ENCODE results near the gene SF1. TPM values are rescaled to one million over a fixed set of nuclear protein-coding genes. Genes with fewer than 3 reads are reported as not detected.

The SF1 gene
- total RNA-seq, 1 experiment from 2014 or later = 360 TPM

- no TSS peak for BruUV-seq (replicated peaks)
- no peak overlapping the region for H3K4me3 ChIP-seq (ENCODE audit: low read depth in 2 of 2, low read length in 2 of 2)
- H3K4me1 ChIP-seq (ENCODE audit: control insufficient read depth, insufficient read depth, low read length) = peaks cover 13% of the 10 kb centered on the region
- ChIA-PET CTCF (interaction anchor here (0.6 kb wide), 1 partner anchor 11 kb away, joined by 10 read pairs; no protein-coding TSS in a partner anchor), POLR2A (interaction anchor here (0.6 to 0.8 kb wide), 4 partner anchors 223 to 880 kb away, joined by 3 to 5 read pairs (median 4); no protein-coding TSS in a partner anchor)
- ATAC-seq (no peak), DNase-seq (ENCODE audit: low read depth, low spot score) (no peak)
- TF ChIP-seq, protein P1, sequence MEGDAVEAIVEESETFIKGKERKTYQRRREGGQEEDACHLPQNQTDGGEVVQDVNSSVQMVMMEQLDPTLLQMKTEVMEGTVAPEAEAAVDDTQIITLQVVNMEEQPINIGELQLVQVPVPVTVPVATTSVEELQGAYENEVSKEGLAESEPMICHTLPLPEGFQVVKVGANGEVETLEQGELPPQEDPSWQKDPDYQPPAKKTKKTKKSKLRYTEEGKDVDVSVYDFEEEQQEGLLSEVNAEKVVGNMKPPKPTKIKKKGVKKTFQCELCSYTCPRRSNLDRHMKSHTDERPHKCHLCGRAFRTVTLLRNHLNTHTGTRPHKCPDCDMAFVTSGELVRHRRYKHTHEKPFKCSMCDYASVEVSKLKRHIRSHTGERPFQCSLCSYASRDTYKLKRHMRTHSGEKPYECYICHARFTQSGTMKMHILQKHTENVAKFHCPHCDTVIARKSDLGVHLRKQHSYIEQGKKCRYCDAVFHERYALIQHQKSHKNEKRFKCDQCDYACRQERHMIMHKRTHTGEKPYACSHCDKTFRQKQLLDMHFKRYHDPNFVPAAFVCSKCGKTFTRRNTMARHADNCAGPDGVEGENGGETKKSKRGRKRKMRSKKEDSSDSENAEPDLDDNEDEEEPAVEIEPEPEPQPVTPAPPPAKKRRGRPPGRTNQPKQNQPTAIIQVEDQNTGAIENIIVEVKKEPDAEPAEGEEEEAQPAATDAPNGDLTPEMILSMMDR (IDR thresholded peaks at IDR 0.05) = no peak
- TF ChIP-seq SIN3A (IDR thresholded peaks at IDR 0.05; ENCODE audit: borderline replicate concordance, insufficient read depth, low read depth, low read length) (no peak), POLR2AphosphoS5 (IDR thresholded peaks at IDR 0.05; ENCODE audit: low read depth, low read length) (no peak), TCF7L2 (IDR thresholded peaks at IDR 0.05; ENCODE audit: low read depth, low read length) (no peak)
- TF ChIP-seq, protein P2, sequence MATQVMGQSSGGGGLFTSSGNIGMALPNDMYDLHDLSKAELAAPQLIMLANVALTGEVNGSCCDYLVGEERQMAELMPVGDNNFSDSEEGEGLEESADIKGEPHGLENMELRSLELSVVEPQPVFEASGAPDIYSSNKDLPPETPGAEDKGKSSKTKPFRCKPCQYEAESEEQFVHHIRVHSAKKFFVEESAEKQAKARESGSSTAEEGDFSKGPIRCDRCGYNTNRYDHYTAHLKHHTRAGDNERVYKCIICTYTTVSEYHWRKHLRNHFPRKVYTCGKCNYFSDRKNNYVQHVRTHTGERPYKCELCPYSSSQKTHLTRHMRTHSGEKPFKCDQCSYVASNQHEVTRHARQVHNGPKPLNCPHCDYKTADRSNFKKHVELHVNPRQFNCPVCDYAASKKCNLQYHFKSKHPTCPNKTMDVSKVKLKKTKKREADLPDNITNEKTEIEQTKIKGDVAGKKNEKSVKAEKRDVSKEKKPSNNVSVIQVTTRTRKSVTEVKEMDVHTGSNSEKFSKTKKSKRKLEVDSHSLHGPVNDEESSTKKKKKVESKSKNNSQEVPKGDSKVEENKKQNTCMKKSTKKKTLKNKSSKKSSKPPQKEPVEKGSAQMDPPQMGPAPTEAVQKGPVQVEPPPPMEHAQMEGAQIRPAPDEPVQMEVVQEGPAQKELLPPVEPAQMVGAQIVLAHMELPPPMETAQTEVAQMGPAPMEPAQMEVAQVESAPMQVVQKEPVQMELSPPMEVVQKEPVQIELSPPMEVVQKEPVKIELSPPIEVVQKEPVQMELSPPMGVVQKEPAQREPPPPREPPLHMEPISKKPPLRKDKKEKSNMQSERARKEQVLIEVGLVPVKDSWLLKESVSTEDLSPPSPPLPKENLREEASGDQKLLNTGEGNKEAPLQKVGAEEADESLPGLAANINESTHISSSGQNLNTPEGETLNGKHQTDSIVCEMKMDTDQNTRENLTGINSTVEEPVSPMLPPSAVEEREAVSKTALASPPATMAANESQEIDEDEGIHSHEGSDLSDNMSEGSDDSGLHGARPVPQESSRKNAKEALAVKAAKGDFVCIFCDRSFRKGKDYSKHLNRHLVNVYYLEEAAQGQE (IDR thresholded peaks at IDR 0.05; ENCODE audit: insufficient read depth in 1 of 2, low read depth in 2 of 2, low read length in 1 of 2) = no peak
- no peaks in the 10 kb centered on the region for H3K9me3 ChIP-seq (ENCODE audit: control insufficient read depth, insufficient read depth, low read depth, low read length)
- H3K27ac ChIP-seq (ENCODE audit: low read length) = no peak overlapping the region
- intact Hi-C loops (cut with micrococcal nuclease; ENCODE audit: unreplicated experiment) = no loop called here
- H3K27me3 ChIP-seq (ENCODE audit: control insufficient read depth, insufficient read depth, low read length) = no peaks in the 10 kb centered on the region
- in situ Hi-C loops (cut with HindIII; ENCODE audit: low pct_unique_long_range_greater_than_20kb, low sequenced_read_pairs) = no loop called here
- H3K36me3 ChIP-seq (ENCODE audit: control insufficient read depth, insufficient read depth, low read length) = peaks cover 95% of the 10 kb centered on the region
Measured at GRCh38 chr11:64772303-64773018, 5.9 kb downstream of the SF1 start.

- no peak overlapping the region for H3K27ac ChIP-seq (ENCODE audit: low read length)
- peaks cover 13% of the 10 kb centered on the region for H3K4me1 ChIP-seq (ENCODE audit: control insufficient read depth, insufficient read depth, low read length)
- no TSS peak for BruUV-seq (replicated peaks)
- in situ Hi-C loops (cut with HindIII; ENCODE audit: low pct_unique_long_range_greater_than_20kb, low sequenced_read_pairs) (no loop called here), intact Hi-C loops (cut with micrococcal nuclease; ENCODE audit: unreplicated experiment) (no loop called here)
- DNase-seq (ENCODE audit: low read depth, low spot score) (no peak), ATAC-seq (no peak)
- CTCF ChIA-PET = interaction anchor here (0.6 kb wide), 1 partner anchor 11 kb away, joined by 10 read pairs; no protein-coding TSS in a partner anchor
- H3K27me3 ChIP-seq (ENCODE audit: control insufficient read depth, insufficient read depth, low read length) = no peaks in the 10 kb centered on the region
- TF ChIP-seq, protein P2 (IDR thresholded peaks at IDR 0.05; ENCODE audit: insufficient read depth in 1 of 2, low read depth in 2 of 2, low read length in 1 of 2) = no peak
- TF ChIP-seq, protein P1 (IDR thresholded peaks at IDR 0.05) = no peak
- no peak for TF ChIP-seq SIN3A (IDR thresholded peaks at IDR 0.05; ENCODE audit: borderline replicate concordance, insufficient read depth, low read depth, low read length)
- TF ChIP-seq TCF7L2 (IDR thresholded peaks at IDR 0.05; ENCODE audit: low read depth, low read length) = no peak
- POLR2A ChIA-PET = interaction anchor here (0.8 kb wide), 1 partner anchor 557 kb away, joined by 4 read pairs; no protein-coding TSS in a partner anchor
- no peak overlapping the region for H3K4me3 ChIP-seq (ENCODE audit: low read depth in 2 of 2, low read length in 2 of 2)
- peaks cover 93% of the 10 kb centered on the region for H3K36me3 ChIP-seq (ENCODE audit: control insufficient read depth, insufficient read depth, low read length)
- no peaks in the 10 kb centered on the region for H3K9me3 ChIP-seq (ENCODE audit: control insufficient read depth, insufficient read depth, low read depth, low read length)
Measured at GRCh38 chr11:64771861-64772260, 6.5 kb downstream of the SF1 start.
